ENCODE measurements around the gene S100A11. TPM values are rescaled to one million over a fixed set of nuclear protein-coding genes. Genes with fewer than 3 reads are reported as not detected.

The S100A11 gene
- total RNA-seq, 1 experiment from 2014 or later, result 326 TPM

GRCh38 chr1:152003846-152004442 lies 32.9 kb downstream of the S100A11 start:
- peak; percentile 61 for DNase-seq (ENCODE audit: low spot score)

- no peak for DNase-seq (ENCODE audit: low spot score)
Observed at GRCh38 chr1:152002960-152003359, 33.8 kb downstream of the S100A11 start.

- peak; percentile 94 for DNase-seq (ENCODE audit: low spot score)
Observed at GRCh38 chr1:152001631-152002584, 34.9 kb downstream of the S100A11 start.

- DNase-seq (ENCODE audit: low spot score), result no peak
Observed at GRCh38 chr1:152000964-152001630, 35.7 kb downstream of the S100A11 start.

GRCh38 chr1:151998611-151999362 lies 38.0 kb downstream of the S100A11 start:
- DNase-seq (ENCODE audit: low spot score), result peak; percentile 83

GRCh38 chr1:151997284-151997570 lies 39.6 kb downstream of the S100A11 start:
- no peak for DNase-seq (ENCODE audit: low spot score)

GRCh38 chr1:151995774-151996173 lies 41.0 kb downstream of the S100A11 start:
- no peak for DNase-seq (ENCODE audit: low spot score)

GRCh38 chr1:151994956-151995355 lies 41.8 kb downstream of the S100A11 start:
- peak; percentile 64 for DNase-seq (ENCODE audit: low spot score)

GRCh38 chr1:151993734-151994496 lies 42.9 kb downstream of the S100A11 start, which contains the start of gene S100A10:
S100A10 (minus strand) TSS chr1:151993859; CDS start chr1:151986230, 7,629 bp downstream.
- peak; percentile 92 for DNase-seq (ENCODE audit: low spot score)

GRCh38 chr1:151993084-151993733 lies 43.6 kb downstream of the S100A11 start:
- DNase-seq (ENCODE audit: low spot score), result no peak

GRCh38 chr1:151992303-151993083 lies 44.3 kb downstream of the S100A11 start:
- peak; percentile 92 for DNase-seq (ENCODE audit: low spot score)

- DNase-seq (ENCODE audit: low spot score), result peak; percentile 53
Observed at GRCh38 chr1:151991663-151992302, 45.0 kb downstream of the S100A11 start.

- peak; percentile 75 for DNase-seq (ENCODE audit: low spot score)
Observed at GRCh38 chr1:151990856-151991198, 46.0 kb downstream of the S100A11 start.

- DNase-seq (ENCODE audit: low spot score), result peak; percentile 56
Observed at GRCh38 chr1:151990058-151990855, 46.5 kb downstream of the S100A11 start.

GRCh38 chr1:151989211-151989862 lies 47.5 kb downstream of the S100A11 start:
- DNase-seq (ENCODE audit: low spot score), result peak; percentile 51

- peak; percentile 79 for DNase-seq (ENCODE audit: low spot score)
Observed at GRCh38 chr1:151988405-151988923, 48.3 kb downstream of the S100A11 start.

- DNase-seq (ENCODE audit: low spot score), result no peak
Observed at GRCh38 chr1:151986501-151987190, 50.2 kb downstream of the S100A11 start.
